GM21390 (cell line): ENCODE results near the gene GALNT12.

Experiments
- ATAC-seq: cut with Tn5 transposase; IDR thresholded peaks from one replicate; pipeline ENCODE4 v1.9.1; 2021; ENCODE audit not compliant: unreplicated experiment

Gene GALNT12

GRCh38 chr9:98807070-98807813 is at the start of gene GALNT12:
Gene GALNT12 (plus strand): TSS chr9:98807670. CDS start chr9:98807699, 29 bp downstream.
- ATAC-seq: no peak

- ATAC-seq: no peak
Measured at GRCh38 chr9:98760231-98760630, 47.2 kb upstream of the GALNT12 start.

GRCh38 chr9:98763986-98764745 is 43.3 kb upstream of the GALNT12 start:
- ATAC-seq: no peak

- no peak for ATAC-seq
Measured at GRCh38 chr9:98765256-98765655, 42.2 kb upstream of the GALNT12 start.

GRCh38 chr9:98766586-98766985 is 40.9 kb upstream of the GALNT12 start:
- no peak for ATAC-seq

- no peak for ATAC-seq
Measured at GRCh38 chr9:98767196-98767595, 40.3 kb upstream of the GALNT12 start.

GRCh38 chr9:98767915-98768314 is 39.6 kb upstream of the GALNT12 start:
- no peak for ATAC-seq

- ATAC-seq: no peak
Measured at GRCh38 chr9:98768344-98768743, 39.1 kb upstream of the GALNT12 start.

GRCh38 chr9:98770717-98771116 is 36.8 kb upstream of the GALNT12 start:
- ATAC-seq: no peak

- no peak for ATAC-seq
Measured at GRCh38 chr9:98771209-98771874, 36.1 kb upstream of the GALNT12 start.

- no peak for ATAC-seq
Measured at GRCh38 chr9:98772364-98773155, 34.9 kb upstream of the GALNT12 start.

- no peak for ATAC-seq
Measured at GRCh38 chr9:98773721-98774120, 33.7 kb upstream of the GALNT12 start.

- ATAC-seq: no peak
Measured at GRCh38 chr9:98774746-98775145, 32.7 kb upstream of the GALNT12 start.

- ATAC-seq: no peak
Measured at GRCh38 chr9:98775831-98776441, 31.5 kb upstream of the GALNT12 start.

GRCh38 chr9:98777618-98778017 is 29.9 kb upstream of the GALNT12 start:
- no peak for ATAC-seq

GRCh38 chr9:98778251-98778650 is 29.2 kb upstream of the GALNT12 start:
- ATAC-seq: no peak

GRCh38 chr9:98778711-98779530 is 28.5 kb upstream of the GALNT12 start:
- ATAC-seq: no peak

- ATAC-seq: no peak
Measured at GRCh38 chr9:98780059-98780749, 27.3 kb upstream of the GALNT12 start.
